Left lung (tissue), 10 donors: ENCODE data around the gene EPHA2. TPM values are rescaled to one million over a fixed set of nuclear protein-coding genes. Genes with fewer than 3 reads are reported as not detected.
A peak's percentile ranks its signal among the peaks of the same experiment; 100 is the strongest.

Experiments used
- ATAC-seq: fragments of 200-7000 bp; cut with Tn5 transposase; one replicate; pipeline ENCODE4 v1.9.1; 2020; ENCODE audit warnings: moderate library complexity
- DNase-seq, 4 donors: peaks; one replicate each; pipeline ENCODE4 v3.0.0-alpha.2; 2013 to 2020
- H3K27ac ChIP-seq, 2 donors: fragments of 200-600 bp; sonication (generic) in 1 of 2; one replicate each; pipeline versions ENCODE4 v1.5.0 to v1.8.0; 2020 to 2021
- H3K27me3 ChIP-seq, 2 donors: fragments of 200-600 bp; sonication (generic) in 1 of 2; one replicate each; pipeline versions ENCODE4 v1.5.0 to v1.8.0; 2020 to 2021
- H3K36me3 ChIP-seq, 2 donors: fragments of 200-600 bp; sonication (generic) in 1 of 2; one replicate each; pipeline versions ENCODE4 v1.5.0 to v1.8.0; 2020 to 2021
- H3K4me1 ChIP-seq, 2 donors: fragments of 200-600 bp; one replicate each; pipeline ENCODE4 v1.8.0; 2021
- H3K4me3 ChIP-seq, 2 donors: fragments of 200-600 bp; sonication (generic) in 1 of 2; one replicate each; pipeline versions ENCODE4 v1.5.0 to v1.8.0; 2020 to 2021; ENCODE audit warnings: mild to moderate bottlenecking in 1 of 2
- H3K9me3 ChIP-seq, 2 donors: fragments of 200-600 bp; sonication (generic) in 1 of 2; one replicate each; pipeline versions ENCODE4 v1.5.0 to v1.8.0; 2020 to 2021
- intact Hi-C, 2 donors: fragments of 100-400 bp; cut with DNase I; formaldehyde crosslinking; loops; one replicate each; pipeline versions ENCODE4 v1.11.2 to v1.14.2; 2022
- polyA plus RNA-seq, 6 donors: library from polyadenylated mRNA; unstranded; fragments of 120-200 nt; gene quantifications; one replicate each; pipeline ENCODE4 v1.2.1, GENCODE V29; 2013; ENCODE audit not compliant: insufficient read length in 6 of 6
- total RNA-seq, 2 donors: library from RNA; stranded (reverse); fragmentation: NEBNext Ultra II Directional; extraction: Animal tissue kit (Norgen Biotek cat#: 25700); gene quantifications; one replicate each; pipeline ENCODE4 v1.2.1, GENCODE V29; 2021
- TF ChIP-seq, protein P1 (sequence below), 2 donors: fragments of 200-600 bp; sonication (generic) in 1 of 2; IDR thresholded peaks; one replicate each; pipeline versions ENCODE4 v1.5.0 to v1.8.0; 2021; ENCODE audit warnings: antibody characterized with exemption in 2 of 2
- donor health status: DM: no; HTN: yes; CAD: no.
- donor health status: DM: no; HTN: no; CAD: no.

The EPHA2 gene
- total and polyA plus RNA-seq, 8 donors: 12.6 to 62.6 (median 33.9) TPM

DNA sequence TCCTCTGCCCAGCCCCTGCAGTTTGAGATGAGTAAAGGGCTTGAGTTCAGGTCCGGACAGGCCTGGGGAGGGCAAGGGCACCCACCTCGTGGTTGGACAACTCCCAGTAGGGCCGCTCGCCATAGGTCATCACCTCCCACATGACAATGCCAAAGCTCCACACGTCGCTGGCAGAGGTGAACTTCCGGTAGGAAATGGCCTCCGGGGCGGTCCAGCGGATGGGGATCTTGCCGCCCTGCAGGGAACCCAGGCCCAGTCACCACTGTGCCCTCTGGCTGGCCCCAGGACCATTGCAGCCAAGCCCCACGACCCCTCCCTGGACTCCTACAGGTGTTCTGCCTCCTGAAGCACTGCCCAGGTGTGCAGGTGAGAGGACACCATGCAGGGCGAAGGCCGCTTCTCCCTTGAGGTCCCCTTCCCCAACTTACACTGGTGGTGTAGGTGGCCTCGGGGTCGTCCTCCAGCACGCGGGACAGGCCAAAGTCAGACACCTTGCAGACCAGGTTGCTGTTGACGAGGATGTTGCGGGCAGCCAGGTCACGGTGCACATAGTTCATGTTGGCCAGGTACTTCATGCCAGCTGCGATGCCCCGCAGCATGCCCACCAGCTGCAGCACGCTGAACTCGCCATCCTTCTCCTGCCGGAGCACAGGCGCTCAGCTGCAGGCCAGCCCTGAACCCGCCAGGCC is 24.1 kb downstream of the EPHA2 start:
- Histone ChIP-seq H3K9me3 (no peaks in the 10 kb centered on the region), H3K36me3 (peaks cover 0 to 88% of the 10 kb centered on the region in 2 donors), H3K27me3 (no peaks in the 10 kb centered on the region), H3K27ac (no peak overlapping the region), H3K4me3 (no peak overlapping the region), H3K4me1 (no peaks in the 10 kb centered on the region)
- intact Hi-C loops: no loop called here
- ATAC-seq: no peak
- no peak for DNase-seq
- TF ChIP-seq, protein P1, sequence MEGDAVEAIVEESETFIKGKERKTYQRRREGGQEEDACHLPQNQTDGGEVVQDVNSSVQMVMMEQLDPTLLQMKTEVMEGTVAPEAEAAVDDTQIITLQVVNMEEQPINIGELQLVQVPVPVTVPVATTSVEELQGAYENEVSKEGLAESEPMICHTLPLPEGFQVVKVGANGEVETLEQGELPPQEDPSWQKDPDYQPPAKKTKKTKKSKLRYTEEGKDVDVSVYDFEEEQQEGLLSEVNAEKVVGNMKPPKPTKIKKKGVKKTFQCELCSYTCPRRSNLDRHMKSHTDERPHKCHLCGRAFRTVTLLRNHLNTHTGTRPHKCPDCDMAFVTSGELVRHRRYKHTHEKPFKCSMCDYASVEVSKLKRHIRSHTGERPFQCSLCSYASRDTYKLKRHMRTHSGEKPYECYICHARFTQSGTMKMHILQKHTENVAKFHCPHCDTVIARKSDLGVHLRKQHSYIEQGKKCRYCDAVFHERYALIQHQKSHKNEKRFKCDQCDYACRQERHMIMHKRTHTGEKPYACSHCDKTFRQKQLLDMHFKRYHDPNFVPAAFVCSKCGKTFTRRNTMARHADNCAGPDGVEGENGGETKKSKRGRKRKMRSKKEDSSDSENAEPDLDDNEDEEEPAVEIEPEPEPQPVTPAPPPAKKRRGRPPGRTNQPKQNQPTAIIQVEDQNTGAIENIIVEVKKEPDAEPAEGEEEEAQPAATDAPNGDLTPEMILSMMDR (IDR thresholded peaks at IDR 0.05): no peak

DNA sequence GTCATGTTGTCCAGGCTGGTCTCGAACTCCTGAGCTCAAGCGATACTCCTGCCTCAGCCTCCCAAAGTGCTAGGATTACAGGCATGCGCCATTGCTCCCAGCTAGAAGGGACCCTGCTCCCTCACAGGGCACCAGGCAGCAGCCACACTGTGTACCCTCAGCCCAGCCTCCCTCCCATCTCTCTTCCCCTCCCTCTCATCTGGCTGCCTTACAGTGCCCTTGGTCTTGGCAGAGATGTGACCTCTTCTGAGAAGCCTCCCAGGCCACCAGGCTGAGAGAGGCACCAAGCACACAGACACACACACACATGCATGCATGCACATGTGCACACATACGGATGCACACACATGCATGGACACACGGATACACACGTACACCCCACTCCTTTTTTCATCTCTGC is 25.0 kb downstream of the EPHA2 start:
- intact Hi-C loops: no loop called here

DNA sequence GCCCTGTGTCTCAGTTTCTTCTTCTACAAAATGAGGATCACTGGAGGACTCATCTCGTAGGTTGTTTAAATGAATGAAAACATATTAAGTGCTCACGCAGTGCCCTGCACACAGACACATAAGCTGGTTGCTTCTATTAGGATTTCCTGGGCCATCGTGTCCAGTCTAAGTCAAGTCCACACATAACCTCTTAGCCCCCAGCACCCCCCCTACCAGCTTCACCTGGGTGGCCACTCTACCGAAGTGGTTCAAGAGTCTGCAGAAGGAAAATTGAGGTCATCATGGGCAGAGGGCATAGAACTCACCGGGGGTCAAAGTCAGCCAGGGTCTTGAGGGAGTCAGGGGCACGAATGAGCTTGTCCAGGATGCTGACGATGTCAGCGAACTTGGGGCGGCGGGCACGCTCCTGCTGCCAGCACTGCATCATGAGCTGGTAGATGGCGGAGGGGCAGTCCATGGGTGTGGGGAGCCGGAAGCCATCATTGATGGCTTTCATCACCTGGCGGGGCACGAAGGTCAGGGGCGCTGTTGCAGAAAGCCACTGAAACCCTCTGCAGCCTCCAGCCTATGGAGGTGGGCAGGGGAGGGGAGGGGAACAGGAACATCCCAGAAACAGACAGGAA is 25.8 kb downstream of the EPHA2 start:
- H3K36me3 ChIP-seq: peaks cover 0 to 86% of the 10 kb centered on the region in 2 donors

More for the DNA sequence above, 25.0 kb downstream of the EPHA2 start:
- ATAC-seq (no peak), DNase-seq (no peak)
- H3K36me3 ChIP-seq: peaks cover 0 to 92% of the 10 kb centered on the region in 2 donors
- no peaks in the 10 kb centered on the region for H3K27me3 ChIP-seq
- TF ChIP-seq, protein P1 (IDR thresholded peaks at IDR 0.05): no peak
- H3K4me1 ChIP-seq: no peaks in the 10 kb centered on the region
- no peak overlapping the region for H3K4me3 ChIP-seq
- H3K9me3 ChIP-seq: no peaks in the 10 kb centered on the region
- no peak overlapping the region for H3K27ac ChIP-seq

DNA sequence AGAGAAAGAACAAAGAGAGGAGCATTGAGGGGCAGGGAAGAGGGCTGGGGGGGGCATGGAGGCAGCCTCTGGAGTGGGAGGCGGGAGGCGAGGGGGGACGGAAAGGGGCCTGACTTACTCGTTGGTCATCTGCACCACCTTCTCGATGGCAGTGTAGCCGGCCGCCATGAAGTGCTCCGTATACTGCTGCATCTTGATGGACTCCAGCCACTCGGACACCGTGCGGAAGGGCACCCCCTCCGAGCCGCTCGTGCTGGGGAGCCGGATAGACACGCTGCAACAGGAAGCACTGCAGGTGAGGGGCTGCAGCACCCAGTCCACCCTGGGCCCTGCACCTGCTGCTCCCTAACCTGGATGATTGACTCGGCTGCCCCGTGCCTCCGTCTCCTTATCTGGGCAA is 26.6 kb downstream of the EPHA2 start:
- TF ChIP-seq, protein P1 (IDR thresholded peaks at IDR 0.05): no peak
- intact Hi-C loops: no loop called here

More for the DNA sequence above, 25.8 kb downstream of the EPHA2 start:
- Histone ChIP-seq H3K4me3 (no peak overlapping the region), H3K27ac (no peak overlapping the region), H3K27me3 (no peaks in the 10 kb centered on the region), H3K9me3 (no peaks in the 10 kb centered on the region), H3K4me1 (no peaks in the 10 kb centered on the region)
- DNase-seq (no peak), ATAC-seq (no peak)
- TF ChIP-seq, protein P1 (IDR thresholded peaks at IDR 0.05): no peak
- intact Hi-C loops: no loop called here

DNA sequence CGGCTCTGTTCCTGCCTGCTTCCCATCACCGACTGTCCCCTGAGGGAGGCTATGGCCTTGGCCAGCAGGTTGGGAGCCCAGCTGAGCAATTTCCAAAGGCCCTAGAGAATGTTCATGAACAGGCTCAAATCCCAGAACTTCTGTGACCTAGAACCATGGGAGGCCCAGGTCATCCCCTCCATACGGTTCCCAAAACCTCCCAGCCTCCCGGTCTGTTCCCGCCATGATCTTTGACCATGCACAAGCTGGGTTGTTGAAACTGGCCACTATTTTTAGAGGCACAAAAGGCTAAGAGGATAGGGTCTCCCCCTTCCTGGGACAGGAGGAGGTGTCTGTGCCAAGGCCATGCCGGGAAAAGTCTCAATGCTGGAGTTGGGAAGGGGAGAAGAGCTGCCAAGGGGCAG is 27.5 kb downstream of the EPHA2 start:
- no peaks in the 10 kb centered on the region for H3K9me3 ChIP-seq
- H3K27ac ChIP-seq: no peak overlapping the region
- intact Hi-C loops: no loop called here
- peak in 1 of 4 donors; percentile 11 for DNase-seq
- peaks cover 0 to 76% of the 10 kb centered on the region in 2 donors for H3K36me3 ChIP-seq
- ATAC-seq: no peak
- no peaks in the 10 kb centered on the region for H3K27me3 ChIP-seq
- TF ChIP-seq, protein P1 (IDR thresholded peaks at IDR 0.05): no peak
- H3K4me3 ChIP-seq: no peak overlapping the region
- peaks cover 4 to 7% of the 10 kb centered on the region in 2 donors for H3K4me1 ChIP-seq

More for the DNA sequence above, 26.6 kb downstream of the EPHA2 start:
- Histone ChIP-seq H3K4me3 (no peak overlapping the region), H3K27me3 (no peaks in the 10 kb centered on the region), H3K27ac (no peak overlapping the region), H3K36me3 (peaks cover 0 to 85% of the 10 kb centered on the region in 2 donors), H3K4me1 (no peaks in the 10 kb centered on the region), H3K9me3 (no peaks in the 10 kb centered on the region)
- DNase-seq (peak in 1 of 4 donors; percentile 69), ATAC-seq (no peak)
